T-helper 1 cell (primary cell): ENCODE data around the gene TCAIM.
A peak's percentile ranks its signal among the peaks of the same experiment; 100 is the strongest.
"Not testable (repeated sequence)": the region's sequence is repeated elsewhere in the genome, so short reads cannot be mapped to it uniquely, and the experiment has no call there.

Experiments used
- DNase-seq, 5 donors: peaks; one replicate each; pipeline ENCODE4 v3.0.0-alpha.2; 2012 to 2020
- total RNA-seq, 4 donors: gene quantifications; one replicate each; lab custom pipeline; 2026; lab: John Stamatoyannopoulos, UW

The TCAIM gene
- 9.1 to 14.5 (median 12.8) reads per million in 4 donors for total RNA-seq

- DNase-seq, result peak; percentile 99
Observed at GRCh38 chr3:44338010-44338827, at the start of gene TCAIM. Gene TCAIM (plus strand): TSS chr3:44338766. CDS start chr3:44354783, 16,017 bp downstream.

DNA sequence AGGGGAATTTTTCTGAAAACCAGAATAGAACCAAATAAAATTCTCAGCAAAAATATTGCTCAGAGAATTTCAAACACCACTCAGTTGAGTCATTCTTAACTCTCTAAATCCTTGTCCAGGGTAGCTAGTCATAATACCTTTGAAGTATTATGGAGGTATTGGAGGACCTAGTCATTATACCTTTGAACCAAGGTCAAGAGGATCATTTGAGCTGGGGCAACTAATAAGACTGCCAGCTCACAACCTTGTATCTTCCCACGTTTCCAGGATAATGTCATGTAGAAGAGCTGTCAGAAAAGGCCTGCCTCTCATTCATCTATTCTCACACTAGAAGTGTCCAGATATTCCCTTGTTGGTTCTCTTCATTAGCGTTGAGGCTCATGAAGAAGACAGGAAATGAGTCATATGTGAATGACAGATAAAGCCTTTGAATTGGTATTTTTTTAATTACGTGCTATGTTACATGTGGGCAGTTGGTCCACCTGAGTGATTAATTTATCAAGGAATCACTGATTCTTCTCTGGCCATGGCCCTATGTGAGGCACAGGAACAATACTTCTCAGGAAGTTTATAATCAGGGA, 48.6 kb upstream of the TCAIM start:
- DNase-seq, result no peak

DNA sequence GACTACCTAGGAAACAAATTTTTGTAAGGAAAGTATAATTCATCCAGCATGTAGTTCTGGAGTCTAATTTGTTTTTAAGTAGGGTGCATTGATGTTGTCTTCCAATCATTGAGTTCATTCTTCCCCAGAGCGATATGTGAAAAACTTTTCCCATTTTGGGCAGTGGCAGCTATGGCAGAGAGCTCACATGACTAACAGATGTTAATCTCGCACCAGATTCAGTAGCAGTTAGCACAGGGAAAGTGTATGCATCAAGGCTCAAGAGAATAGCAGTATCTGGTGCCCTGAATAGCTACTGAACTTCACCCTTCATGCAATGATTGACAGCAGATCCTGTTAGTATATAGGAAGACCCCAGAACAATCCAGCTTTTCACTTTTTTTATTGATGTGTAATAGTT, 46.3 kb upstream of the TCAIM start:
- DNase-seq, result no peak

- DNase-seq, result no peak
Observed at GRCh38 chr3:44292947-44293346, 45.6 kb upstream of the TCAIM start.

- no peak for DNase-seq
Observed at GRCh38 chr3:44297255-44297654, 41.3 kb upstream of the TCAIM start.

- DNase-seq, result no peak
Observed at GRCh38 chr3:44301746-44302145, 36.8 kb upstream of the TCAIM start.

DNA sequence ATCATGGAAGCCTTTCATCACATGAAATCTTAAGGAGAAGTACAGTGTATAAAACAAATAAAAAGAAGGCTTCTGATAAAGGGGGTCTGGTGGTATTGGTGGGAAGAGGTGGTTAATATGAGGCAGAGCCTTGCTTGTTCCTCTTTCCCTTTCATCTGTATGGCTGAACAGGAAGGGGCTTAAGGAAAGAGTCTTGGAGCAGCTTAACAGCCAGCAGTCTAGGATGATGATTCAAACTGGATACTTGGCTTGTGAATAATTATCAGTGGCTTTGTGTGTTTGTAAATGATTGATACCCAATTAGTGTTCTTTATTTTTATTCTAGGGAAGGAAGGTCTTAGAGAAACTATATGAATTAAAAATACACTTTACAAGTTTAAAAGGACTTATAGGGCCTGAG, 29.1 kb upstream of the TCAIM start:
- DNase-seq, result no peak

DNA sequence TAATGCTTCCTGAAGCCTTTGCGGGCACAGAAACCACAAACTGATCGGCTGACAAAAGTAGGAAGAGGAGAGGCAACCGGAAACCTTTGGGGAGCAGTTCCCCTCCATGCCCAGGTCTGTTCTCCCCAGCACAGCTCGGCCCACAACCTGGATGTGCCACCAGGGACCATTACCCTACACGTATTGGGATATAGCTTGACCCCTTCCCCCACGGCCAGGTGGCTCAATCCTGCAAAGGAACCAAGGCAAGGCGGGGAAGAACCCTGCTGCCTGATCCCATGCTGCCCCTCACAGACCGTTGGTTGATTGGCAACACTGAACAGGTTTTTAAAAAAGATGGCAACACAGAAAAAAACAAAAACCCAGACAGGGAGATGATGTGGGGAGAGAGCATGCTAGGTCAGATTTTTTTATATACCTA, 19.7 kb upstream of the TCAIM start:
- DNase-seq, result no peak

- DNase-seq, result no peak
Observed at GRCh38 chr3:44321335-44321734, 17.2 kb upstream of the TCAIM start.

- peak in 4 of 5 donors; percentile 17 to 43 (median 30) for DNase-seq
Observed at GRCh38 chr3:44323341-44323955, 15.1 kb upstream of the TCAIM start.

- no peak for DNase-seq
Observed at GRCh38 chr3:44324584-44324983, 14.0 kb upstream of the TCAIM start.

DNA sequence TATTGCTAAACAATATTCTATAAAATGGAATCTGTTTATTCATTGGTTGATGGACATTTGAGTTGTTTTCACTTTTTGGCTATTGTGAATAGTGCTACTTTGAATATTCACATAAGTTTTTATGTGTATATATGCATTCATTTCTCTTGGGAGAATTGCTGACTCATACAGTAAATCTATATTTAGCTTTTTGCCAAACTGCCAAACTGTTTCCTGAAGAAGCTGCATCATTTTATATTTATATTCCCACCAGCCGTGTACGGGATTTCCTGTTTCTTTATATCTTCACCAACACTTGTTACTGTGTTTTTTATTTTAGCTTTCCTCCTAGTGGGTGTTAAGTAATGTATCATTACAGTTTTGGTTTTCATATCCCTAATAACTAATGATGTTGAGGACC, 12.5 kb upstream of the TCAIM start:
- DNase-seq, result no peak

DNA sequence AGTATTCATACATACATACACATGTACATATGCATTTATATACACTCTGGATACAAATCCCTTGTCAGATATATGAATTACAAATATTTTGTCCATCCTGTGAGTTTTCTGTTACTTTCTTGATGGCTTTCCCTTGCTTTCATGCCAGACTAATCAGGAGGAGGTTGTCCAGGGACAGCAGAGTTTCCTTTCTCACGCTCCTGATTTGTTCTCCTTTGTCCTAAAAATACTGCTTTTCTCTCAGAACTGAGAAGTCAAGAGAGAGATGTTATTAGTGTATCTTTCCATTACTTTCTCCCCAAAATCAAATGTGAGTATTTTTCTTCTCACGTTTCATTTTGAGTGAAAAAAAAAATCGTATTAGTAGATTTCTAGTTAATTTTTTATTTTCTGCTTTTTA, 12.1 kb upstream of the TCAIM start:
- DNase-seq, result no peak

GRCh38 chr3:44329946-44330345, 8.6 kb upstream of the TCAIM start:
- DNase-seq, result no peak

DNA sequence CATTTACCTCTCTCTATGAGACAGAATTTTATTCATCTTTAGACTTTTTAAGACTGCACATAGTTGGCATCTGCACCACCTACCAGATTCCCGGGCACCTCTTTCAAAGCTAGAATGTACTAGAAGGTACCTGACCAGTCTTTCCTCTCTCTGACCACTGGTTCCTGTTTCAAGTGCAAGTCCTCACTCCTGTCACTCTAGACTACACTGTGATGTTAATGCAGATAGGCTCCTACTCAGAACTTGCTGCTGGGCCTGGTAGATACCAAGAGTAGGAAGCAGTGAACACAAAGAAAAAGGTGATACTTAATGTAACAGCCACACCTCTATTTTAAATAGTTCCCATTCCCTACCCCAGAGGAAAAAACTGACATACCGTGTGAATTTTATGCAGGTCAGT, 8.1 kb upstream of the TCAIM start:
- DNase-seq, result no peak

GRCh38 chr3:44334326-44334725, 4.2 kb upstream of the TCAIM start:
- DNase-seq, result no peak

DNA sequence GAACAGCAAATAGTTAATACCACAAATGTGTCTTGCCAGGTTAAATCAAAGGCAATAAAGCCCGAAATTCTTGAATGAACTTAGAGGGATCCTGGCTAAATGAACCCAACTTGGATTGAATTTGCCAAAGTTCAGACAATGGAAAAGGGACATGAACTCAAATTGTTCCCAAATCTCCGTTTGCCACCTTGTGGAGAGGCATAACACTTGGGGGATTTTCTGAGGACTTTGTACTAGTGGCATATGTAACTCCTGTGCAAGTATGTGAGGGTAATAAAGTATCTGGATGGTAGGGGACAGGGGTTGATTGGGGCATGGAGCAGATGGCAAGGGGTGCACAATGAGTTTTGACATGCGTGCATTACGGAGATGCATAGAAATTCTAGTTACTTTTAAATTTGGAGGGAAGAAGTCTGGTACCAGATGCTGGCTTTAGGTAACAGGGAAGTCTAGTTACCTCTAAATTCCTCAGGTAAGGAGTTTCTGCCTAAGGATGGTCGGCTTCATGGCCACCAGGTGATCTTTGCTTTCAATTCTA, 1.2 kb upstream of the TCAIM start:
- no peak for DNase-seq

DNA sequence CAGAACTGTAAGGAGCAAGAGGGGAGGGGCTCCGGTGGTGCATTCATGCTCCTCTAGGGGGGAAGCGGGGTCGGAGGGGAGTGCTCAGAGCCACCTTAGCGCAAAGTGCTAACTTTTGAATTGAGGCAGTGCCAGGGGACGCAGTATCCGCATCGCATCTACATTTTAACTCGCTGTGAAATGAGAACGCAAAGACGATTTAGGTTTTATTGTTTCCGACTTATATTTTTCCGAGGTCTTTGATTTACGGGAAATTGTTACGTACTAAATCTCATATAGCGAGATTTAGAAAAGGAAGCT, 212 bp downstream of the TCAIM start:
- DNase-seq, result no peak

DNA sequence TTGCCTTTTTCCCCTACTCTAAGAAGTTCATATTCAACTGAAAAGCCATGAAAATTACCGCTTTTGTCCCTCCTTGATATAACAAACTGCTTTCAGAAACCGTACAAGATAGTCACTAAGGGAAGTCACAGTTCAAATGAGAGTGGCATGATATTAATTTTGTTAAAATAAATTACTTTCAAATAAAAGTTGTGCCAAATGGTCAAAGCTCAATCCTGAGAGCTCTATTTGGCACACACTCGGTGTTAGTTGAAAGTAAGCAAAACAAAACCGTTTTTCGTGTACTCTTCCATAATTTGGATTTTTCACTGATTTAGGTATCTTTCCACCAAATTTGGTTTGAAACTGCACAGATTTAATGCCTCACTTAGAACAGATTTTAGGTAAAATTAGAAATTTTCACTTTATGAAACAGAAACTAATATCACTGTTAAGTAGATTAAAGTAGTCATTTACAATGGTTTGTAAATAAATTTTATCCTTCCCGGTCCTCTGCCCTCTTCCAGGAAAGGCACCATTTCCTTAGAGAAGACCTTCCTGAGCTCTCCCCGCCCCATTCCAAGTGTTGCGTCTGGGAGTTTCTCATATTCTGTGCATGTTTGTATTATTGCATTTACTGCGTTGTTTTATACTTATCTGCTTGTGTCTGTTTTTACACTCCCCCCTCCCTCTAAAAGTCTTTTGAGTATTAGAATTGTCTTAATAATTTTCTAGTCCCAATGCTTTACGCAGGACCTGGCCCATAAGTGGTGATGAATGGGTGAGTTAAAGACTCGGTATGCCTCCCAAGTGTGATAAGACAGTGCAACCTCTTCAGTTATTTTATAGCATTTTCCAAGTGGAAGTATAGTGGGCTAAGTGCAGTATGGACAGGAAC, 853 bp downstream of the TCAIM start:
- DNase-seq, result no peak

DNA sequence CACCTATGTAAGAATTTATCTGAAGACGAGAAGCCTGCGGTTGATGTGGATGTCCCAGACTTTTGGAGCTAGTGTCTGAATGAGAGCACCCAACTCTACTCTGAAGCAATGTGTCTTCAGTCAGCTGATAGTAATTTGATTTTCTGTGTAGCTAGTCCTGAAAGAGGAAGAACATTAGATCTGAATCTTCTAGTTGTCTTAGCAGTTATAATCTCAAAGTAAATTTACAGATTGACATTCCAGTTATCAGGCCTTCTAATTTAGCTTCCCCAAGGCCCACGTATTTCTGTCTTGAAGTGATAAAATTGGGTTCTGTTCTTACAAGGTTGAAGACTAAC, 1.5 kb downstream of the TCAIM start:
- DNase-seq, result no peak

DNA sequence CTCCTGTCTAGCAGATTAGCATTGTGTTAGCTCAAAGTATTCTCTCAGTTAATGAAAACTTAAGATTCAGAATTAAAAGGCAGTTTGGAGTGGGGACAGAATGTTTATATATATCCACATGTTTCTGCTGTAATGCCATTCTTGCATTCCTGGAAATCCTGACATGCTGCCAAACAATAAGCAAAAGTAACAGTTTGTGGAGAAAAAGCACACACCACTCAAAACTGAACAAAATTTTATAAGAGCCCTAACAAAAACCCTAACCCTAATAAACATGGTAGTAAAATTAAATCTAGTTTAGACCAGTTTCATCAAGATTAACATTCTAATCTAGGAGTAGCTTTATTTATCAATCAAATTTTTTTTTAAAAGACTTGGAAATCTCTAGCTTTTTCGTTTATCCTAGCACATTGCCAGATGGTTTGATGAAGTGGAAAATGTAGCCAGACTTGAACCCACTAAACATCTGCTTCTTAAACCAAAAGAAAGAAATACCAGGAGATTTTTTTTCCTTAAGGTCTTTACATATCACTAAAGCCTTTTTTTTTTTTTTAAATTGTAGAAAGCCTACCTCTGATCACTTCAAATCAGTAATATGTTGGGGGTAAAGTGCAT, 3.7 kb downstream of the TCAIM start:
- no peak for DNase-seq

DNA sequence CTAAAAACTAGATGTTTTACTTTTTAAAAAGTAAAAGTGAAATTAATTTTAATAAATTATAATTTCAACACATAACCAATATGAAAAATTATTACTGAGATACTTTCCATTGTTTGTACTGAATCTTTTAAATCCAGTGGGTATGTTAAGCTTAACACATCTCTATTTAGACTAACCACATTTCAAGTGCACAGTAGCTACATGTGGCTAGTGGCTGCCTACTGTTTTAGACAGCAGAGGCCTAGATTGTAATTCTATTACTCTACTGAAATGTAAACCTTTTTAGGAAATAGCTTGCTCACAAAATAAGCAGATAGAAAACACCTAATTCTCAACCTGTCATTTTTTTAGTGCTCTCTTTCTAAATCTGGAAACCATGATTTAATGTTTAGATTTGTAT, 4.9 kb downstream of the TCAIM start:
- no peak for DNase-seq

GRCh38 chr3:44346590-44346989, 8.0 kb downstream of the TCAIM start:
- DNase-seq, result not testable (repeated sequence)
